GM12892 (cell line): ENCODE data around the gene CYB5B.
"Not testable (repeated sequence)": the region's sequence is repeated elsewhere in the genome, so short reads cannot be mapped to it uniquely, and the experiment has no call there.

Experiments used
- DNase-seq: peaks from one replicate; pipeline ENCODE4 v3.0.0; 2011; ENCODE audit not compliant: insufficient read length
- FAIRE-seq: peaks from 2 replicates; lab custom pipeline; 2011; peaks lifted over from hg19 to GRCh38; lab: Jason Lieb, UNC
- POLR2A ChIP-seq: IDR thresholded peaks from 2 replicates; pipeline ENCODE4 v1.6.1; 2011; ENCODE audit warnings: low read depth, low read length, control low read depth
- POLR2AphosphoS5 ChIP-seq: IDR thresholded peaks from 2 replicates; pipeline ENCODE4 v1.6.1; 2011; ENCODE audit warnings: low read depth, low read length, control low read depth
- TAF1 ChIP-seq: IDR thresholded peaks from 2 replicates; pipeline ENCODE4 v1.6.1; 2011; ENCODE audit warnings: low read depth, mild to moderate bottlenecking, control low read depth, low read length, borderline replicate concordance

CYB5B gene

DNA sequence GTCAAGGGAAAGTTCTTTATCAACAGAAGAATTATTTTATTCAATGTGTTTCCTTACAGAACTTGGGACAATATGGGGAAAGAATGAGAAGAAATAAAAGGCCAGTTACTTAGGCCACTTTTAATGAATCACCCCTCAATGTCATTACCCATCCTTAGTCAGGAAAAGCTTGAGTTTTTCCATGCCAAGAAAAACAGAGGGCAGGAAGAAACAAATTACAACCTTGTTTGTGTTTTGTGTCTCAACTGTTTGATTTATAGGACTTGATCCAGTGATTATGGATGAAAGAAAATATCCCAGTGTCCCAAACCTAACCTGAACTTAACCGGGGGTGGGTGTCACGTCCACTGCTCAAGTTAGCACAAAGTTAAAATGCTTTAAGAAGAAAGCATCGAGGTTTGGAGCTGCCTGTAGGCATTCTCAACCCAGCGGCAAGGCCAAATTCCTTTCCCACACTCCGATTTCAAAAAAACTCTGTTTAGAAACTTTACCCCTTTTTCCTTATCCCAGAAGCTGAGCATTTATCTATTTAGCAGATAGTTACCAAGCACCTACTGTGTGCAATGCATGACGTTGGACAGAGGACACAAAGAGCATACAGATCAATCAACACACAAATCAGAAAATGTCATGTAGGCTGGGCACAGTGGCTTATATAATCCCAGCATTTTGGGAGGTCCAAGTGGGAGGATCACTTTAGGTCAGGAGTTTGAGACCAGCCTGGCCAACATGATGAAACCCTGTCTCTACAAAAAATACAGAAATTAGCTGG lies 14.0 kb upstream of the CYB5B start:
- no peak for FAIRE-seq
- DNase-seq: no peak
- TF ChIP-seq TAF1 (no peak), POLR2AphosphoS5 (no peak), POLR2A (no peak)

DNA sequence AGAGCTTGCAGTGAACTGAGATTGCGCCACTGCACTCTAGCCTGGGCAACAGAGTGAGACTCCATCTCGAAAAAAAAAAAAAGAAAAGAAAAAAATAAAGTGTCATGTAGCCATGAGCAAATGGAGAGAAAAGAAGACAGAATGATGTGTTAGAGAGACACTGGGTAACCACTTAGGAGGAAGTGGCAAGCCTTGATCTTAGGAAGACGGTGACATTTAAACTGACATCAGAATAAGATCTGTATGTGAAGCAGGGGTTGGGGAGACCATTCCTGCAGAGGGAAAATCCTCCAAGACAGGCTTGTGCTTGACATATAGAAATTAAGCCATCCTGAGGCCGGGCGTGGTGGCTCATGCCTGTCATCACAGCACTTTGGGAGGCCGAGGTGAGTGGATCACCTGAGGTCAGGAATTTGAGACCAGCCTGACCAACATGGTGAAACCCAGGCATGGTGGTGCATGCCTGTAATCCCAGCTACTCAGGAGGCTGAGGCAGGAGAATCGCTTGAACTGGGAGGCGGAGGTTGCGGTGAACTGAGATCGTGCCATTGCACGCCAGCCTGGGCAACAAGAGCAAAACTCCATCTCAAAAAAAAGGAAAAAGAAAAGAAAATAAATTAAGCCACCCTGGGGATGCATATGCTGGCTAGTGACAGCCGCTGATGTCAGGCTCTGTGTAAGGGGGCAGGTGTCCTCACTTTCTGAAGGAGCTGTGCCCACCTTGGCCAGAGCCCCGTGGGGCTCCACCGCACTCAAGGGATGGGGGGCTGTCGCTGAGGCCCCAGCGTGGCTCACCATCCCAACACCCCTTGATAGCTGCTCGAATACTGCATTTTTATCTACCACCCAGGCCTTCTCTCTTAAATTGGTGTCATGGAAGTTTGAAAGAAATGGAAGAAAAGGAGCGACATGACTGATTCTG lies 13.1 kb upstream of the CYB5B start:
- no peak for FAIRE-seq
- TF ChIP-seq TAF1: no peak
- TF ChIP-seq POLR2A: no peak
- TF ChIP-seq POLR2AphosphoS5: no peak
- no peak for DNase-seq

DNA sequence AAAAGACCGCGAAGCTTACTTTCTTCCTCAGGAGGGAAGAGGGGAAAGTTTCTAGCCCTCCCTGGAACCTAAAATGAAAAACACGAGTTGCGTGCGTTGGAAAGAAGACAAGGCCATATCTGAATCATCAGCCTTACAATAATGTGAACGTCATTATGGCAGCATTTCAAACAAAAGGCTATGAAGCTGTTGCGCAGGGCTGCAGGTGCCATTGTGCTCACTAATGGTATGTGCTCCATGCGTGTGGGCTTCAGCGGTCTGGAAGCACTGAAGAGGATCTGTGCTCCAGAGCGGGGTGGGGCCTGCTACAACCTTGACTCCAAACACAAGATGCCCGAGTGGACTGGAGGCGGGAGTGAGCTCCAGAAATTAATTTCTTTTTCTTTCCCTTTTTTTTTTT lies 12.1 kb upstream of the CYB5B start:
- no peak for TF ChIP-seq POLR2AphosphoS5
- no peak for TF ChIP-seq POLR2A
- TF ChIP-seq TAF1: no peak
- DNase-seq (no peak), FAIRE-seq (no peak)

DNA sequence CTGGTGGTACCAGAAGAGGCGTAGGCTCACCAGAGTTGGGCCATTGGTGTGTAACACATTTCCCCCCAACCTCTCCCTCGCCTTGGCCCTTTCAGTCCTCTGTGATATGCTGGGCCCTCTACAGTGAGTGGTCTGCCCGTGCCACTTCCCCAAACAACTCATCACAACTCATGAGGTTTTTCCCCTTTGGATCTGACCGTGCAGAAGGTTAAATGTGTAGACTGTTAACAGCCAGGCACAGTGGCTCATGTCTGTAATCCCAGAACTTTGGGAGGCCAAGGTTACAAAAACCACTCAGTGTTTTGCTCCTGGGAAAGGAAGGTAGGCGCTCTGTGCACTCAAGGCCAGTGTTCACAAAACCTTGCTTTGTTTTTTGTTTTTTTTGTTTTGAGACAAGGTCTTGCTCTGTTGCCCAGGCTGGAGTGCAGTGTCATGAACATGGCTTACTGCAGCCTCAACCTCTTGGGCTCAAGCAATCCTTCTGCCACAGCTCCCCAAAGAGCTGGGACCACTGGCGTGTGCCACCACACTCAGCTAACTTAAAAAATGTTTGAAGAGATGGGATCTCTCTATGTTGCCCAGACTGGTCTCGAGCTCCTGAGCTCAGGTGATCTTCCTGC lies 11.3 kb upstream of the CYB5B start:
- no peak for TF ChIP-seq TAF1
- no peak for TF ChIP-seq POLR2AphosphoS5
- TF ChIP-seq POLR2A: no peak
- DNase-seq (no peak), FAIRE-seq (no peak)

- TF ChIP-seq POLR2AphosphoS5 (no peak), TAF1 (no peak), POLR2A (no peak)
- FAIRE-seq (no peak), DNase-seq (no peak)
These were observed 6.8 kb upstream of the CYB5B start for GRCh38 chr16:69417520-69418199.

- FAIRE-seq: no peak
- TF ChIP-seq TAF1 (no peak), POLR2A (no peak), POLR2AphosphoS5 (no peak)
These were observed 4.5 kb upstream of the CYB5B start for GRCh38 chr16:69419956-69420355.

GRCh38 chr16:69423189-69423588 lies 1.2 kb upstream of the CYB5B start:
- no peak for DNase-seq
- FAIRE-seq: no peak

More at GRCh38 chr16:69419956-69420355, 4.5 kb upstream of the CYB5B start:
- DNase-seq: no peak

GRCh38 chr16:69424935-69425784 lies 741 bp downstream of the CYB5B start:
- FAIRE-seq (no peak), DNase-seq (no peak)
- TF ChIP-seq TAF1: no peak
- TF ChIP-seq POLR2A: no peak
- no peak for TF ChIP-seq POLR2AphosphoS5

More at GRCh38 chr16:69423189-69423588, 1.2 kb upstream of the CYB5B start:
- TF ChIP-seq TAF1: no peak
- no peak for TF ChIP-seq POLR2A
- no peak for TF ChIP-seq POLR2AphosphoS5

- no peak for DNase-seq
- FAIRE-seq: no peak
- TF ChIP-seq TAF1 (no peak), POLR2A (no peak), POLR2AphosphoS5 (no peak)
These were observed 4.2 kb downstream of the CYB5B start for GRCh38 chr16:69428652-69429051.

GRCh38 chr16:69429058-69429640 lies 4.7 kb downstream of the CYB5B start:
- FAIRE-seq, DNase-seq: not testable (repeated sequence)
